Calu3 (cell line): ENCODE measurements around the gene TMCO6. TPM values are rescaled to one million over a fixed set of nuclear protein-coding genes. Genes with fewer than 3 reads are reported as not detected.
A peak's percentile ranks its signal among the peaks of the same experiment; 100 is the strongest.

Experiments
- BruUV-seq: library from RNA; stranded (reverse); fragments of 400-500 nt; replicated peaks from 2 replicates; lab custom pipeline; 2021; lab: Mats Ljungman, UMichigan
- CTCF ChIA-PET: fragments of 300-600 bp; sonication (Branson Sonifier 250); formaldehyde crosslinking; loops from one replicate; lab custom pipeline; 2022; ENCODE audit warnings: antibody characterized with exemption; lab: Charles Lee
- DNase-seq: peaks from one replicate; pipeline ENCODE4 v3.0.0; 2022
- H3K27ac Mint-ChIP-seq: one replicate; pipeline ENCODE4 v1.8.0; 2022; ENCODE audit warnings: mixed read lengths; ENCODE audit not compliant: unreplicated experiment
- H3K27me3 Mint-ChIP-seq: one replicate; pipeline ENCODE4 v1.8.0; 2022; ENCODE audit warnings: mixed read lengths; ENCODE audit not compliant: unreplicated experiment
- H3K36me3 Mint-ChIP-seq: one replicate; pipeline ENCODE4 v1.8.0; 2022; ENCODE audit warnings: mild to moderate bottlenecking, moderate library complexity, mixed read lengths; ENCODE audit not compliant: insufficient read depth, unreplicated experiment
- H3K4me1 Mint-ChIP-seq: one replicate; pipeline ENCODE4 v1.8.0; 2022; ENCODE audit warnings: mild to moderate bottlenecking, low read depth, mixed read lengths; ENCODE audit not compliant: unreplicated experiment
- H3K4me3 Mint-ChIP-seq: one replicate; pipeline ENCODE4 v1.8.0; 2022; ENCODE audit warnings: mild to moderate bottlenecking, low read depth, moderate library complexity, mixed read lengths; ENCODE audit not compliant: unreplicated experiment
- H3K9me3 Mint-ChIP-seq: one replicate; pipeline ENCODE4 v1.8.0; 2022; ENCODE audit warnings: low read depth, mixed read lengths; ENCODE audit not compliant: unreplicated experiment
- intact Hi-C: fragments of 100-400 bp; cut with micrococcal nuclease; formaldehyde crosslinking; loops from one replicate; pipeline ENCODE4 v1.10.0; 2022; ENCODE audit not compliant: unreplicated experiment
- total RNA-seq: library from RNA; stranded (reverse); gene quantifications from 2 replicates; pipeline ENCODE4 v1.2.3, GENCODE V29; 2022
- TF ChIP-seq, protein P1 (sequence below): fragments of 200-600 bp; IDR thresholded peaks from one replicate; pipeline ENCODE4 v1.8.0; 2022; ENCODE audit warnings: antibody characterized with exemption; ENCODE audit not compliant: unreplicated experiment

TMCO6 gene
- total RNA-seq, 1 experiment from 2014 or later = 30.9 TPM

DNA sequence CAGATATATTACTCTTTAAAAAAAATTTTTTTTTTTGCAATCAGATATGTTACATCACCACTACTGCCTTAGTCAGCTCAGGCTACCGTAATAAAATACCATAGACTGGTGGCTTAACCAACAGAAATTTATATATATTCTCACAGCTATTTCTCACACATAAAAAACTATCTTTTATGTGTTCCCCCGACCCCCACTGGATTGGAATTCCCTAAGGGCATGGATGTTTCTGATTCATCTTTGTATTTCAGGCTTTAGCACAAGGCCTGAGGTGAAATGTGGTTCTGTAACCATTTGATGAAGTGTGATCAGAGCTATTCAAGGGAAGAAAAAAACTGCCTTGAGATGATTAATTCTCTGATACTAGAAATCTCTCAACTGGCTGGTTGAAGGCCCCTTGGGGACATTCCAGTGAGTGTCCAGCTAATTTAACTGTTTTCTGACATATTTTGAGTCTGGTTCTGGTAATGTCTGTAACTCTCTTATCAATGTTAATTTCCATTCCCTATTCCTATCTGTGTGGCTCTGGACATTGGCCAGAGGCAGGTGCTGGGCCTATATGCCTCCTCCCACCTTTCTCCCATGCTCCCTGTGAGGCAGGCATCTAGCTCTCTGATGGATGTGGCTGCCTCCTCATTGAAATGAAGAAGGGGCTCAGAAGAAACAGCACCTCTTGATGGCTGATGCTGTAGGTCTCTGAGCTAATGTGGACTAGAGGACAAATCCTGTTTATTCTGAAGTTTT is 8.8 kb upstream of the TMCO6 start:
- Mint-ChIP-seq H3K27ac (no peak overlapping the region), H3K4me3 (peak overlapping the region; percentile 81), H3K27me3 (peaks cover 22% of the 10 kb centered on the region), H3K36me3 (peaks cover 18% of the 10 kb centered on the region), H3K4me1 (peaks cover 24% of the 10 kb centered on the region), H3K9me3 (peaks cover 10% of the 10 kb centered on the region)
- CTCF ChIA-PET = no interaction called here
- no TSS peak for BruUV-seq
- DNase-seq = no peak
- intact Hi-C loops = loop anchor here (10.0 kb wide), 1 partner anchor 226 kb away; the partner anchor contains the start of gene ANKHD1
- TF ChIP-seq, protein P1, sequence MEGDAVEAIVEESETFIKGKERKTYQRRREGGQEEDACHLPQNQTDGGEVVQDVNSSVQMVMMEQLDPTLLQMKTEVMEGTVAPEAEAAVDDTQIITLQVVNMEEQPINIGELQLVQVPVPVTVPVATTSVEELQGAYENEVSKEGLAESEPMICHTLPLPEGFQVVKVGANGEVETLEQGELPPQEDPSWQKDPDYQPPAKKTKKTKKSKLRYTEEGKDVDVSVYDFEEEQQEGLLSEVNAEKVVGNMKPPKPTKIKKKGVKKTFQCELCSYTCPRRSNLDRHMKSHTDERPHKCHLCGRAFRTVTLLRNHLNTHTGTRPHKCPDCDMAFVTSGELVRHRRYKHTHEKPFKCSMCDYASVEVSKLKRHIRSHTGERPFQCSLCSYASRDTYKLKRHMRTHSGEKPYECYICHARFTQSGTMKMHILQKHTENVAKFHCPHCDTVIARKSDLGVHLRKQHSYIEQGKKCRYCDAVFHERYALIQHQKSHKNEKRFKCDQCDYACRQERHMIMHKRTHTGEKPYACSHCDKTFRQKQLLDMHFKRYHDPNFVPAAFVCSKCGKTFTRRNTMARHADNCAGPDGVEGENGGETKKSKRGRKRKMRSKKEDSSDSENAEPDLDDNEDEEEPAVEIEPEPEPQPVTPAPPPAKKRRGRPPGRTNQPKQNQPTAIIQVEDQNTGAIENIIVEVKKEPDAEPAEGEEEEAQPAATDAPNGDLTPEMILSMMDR = no peak

DNA sequence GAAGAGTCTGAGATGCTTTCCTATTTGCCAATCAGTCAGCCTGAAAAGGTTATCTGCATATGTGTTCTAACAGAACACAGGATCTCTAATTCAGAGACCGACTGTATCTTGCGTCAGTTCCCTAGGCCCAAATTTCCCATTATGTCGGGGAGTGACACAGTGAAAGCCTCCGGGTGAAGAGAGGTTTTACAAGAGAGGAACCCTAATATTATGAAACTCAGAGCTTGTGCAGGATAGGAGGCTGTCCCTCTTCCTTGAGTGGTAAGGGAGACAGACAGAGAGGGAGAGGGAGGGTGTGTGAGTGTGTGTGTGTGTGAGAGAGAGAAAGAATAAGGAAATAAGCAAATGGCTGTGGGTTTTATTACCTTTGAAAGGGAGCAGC is 8.2 kb upstream of the TMCO6 start:
- no TSS peak for BruUV-seq
- TF ChIP-seq, protein P1 = no peak
- Mint-ChIP-seq H3K4me1 (peaks cover 24% of the 10 kb centered on the region), H3K9me3 (peaks cover 8% of the 10 kb centered on the region), H3K4me3 (peak overlapping the region; percentile 81), H3K36me3 (peaks cover 18% of the 10 kb centered on the region), H3K27ac (no peak overlapping the region), H3K27me3 (peaks cover 19% of the 10 kb centered on the region)
- CTCF ChIA-PET = no interaction called here
- DNase-seq = no peak
- intact Hi-C loops = loop anchor here (10.0 kb wide), 1 partner anchor 226 kb away; the partner anchor contains the start of gene ANKHD1

DNA sequence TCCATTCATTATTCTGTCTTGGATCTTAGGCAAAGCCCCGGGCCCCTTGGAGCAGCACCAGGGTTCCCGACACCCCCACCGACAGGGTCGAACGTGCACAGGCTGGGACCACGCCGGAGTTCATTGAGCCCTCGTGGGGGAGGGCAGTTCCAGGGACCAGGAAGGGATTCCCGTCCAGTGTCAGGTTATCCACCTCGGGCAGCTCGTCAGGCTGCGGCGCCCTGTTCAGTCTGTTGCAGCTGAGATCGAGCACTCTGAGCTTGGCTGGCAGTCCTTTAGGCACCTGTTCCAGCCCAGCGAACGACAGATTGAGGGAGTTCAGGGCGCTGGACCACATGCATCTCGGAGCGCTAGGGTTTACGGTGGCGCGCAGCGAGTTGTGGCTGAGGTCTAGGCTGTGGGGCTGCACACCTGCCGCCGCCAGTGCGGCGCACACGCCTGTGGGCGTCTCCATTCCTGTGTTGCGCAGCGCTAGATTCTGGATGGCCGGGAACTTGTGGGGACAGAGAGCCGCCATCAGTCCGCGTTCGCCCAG is 7.4 kb upstream of the TMCO6 start:
- CTCF ChIA-PET = interaction anchor here (1.2 to 2.0 kb wide), 3 partner anchors 15 to 84 kb away, joined by 7 to 8 read pairs (median 7); partner anchors contain the start of genes EIF4EBP3, IK and NDUFA2

DNA sequence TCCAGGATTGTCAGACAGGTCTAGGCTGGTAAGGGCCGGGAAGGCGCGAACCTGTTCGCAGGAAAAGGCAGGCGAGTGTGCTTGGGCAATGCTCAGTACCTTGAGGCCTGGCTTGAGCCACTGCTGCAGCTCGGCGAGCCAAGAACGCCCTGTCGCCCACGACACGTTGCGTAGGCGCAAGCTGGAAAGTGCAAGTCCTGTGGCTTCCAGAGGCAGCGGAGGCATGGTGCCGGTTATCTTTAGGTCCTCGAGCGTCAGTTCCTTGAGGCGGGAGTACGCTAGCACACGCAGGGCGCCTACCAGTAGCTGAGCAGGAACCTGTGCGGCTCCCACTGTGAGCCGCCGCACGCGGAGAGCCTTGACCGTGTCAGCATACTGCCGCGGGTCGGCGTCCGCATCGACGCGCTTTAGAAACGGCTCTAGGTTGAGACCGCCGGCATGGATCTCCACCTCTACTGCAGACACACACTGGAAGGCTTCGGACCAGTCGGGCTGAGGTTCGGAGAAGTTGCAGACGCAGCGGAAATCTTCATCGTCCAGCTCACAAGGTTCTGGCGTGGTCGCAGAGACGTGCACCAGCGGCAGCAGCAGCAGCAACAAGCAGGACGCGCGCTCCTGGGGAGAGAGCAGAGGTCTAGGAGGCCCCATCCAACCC is 6.8 kb upstream of the TMCO6 start:
- peaks cover 5% of the 10 kb centered on the region for H3K9me3 Mint-ChIP-seq

More for the DNA sequence above, 7.4 kb upstream of the TMCO6 start:
- intact Hi-C loops = loop anchor here (2.0 to 10.0 kb wide), 2 partner anchors 227 to 259 kb away; partner anchors contain the start of gene ANKHD1
- BruUV-seq = no TSS peak
- peak; percentile 51 for DNase-seq
- TF ChIP-seq, protein P1 = no peak
- Mint-ChIP-seq H3K9me3 (peaks cover 7% of the 10 kb centered on the region), H3K27me3 (peaks cover 14% of the 10 kb centered on the region), H3K4me3 (peak overlapping the region; percentile 81), H3K36me3 (peaks cover 18% of the 10 kb centered on the region), H3K4me1 (peaks cover 24% of the 10 kb centered on the region), H3K27ac (no peak overlapping the region)

More for the DNA sequence above, 6.8 kb upstream of the TMCO6 start:
- peak; percentile 58 for DNase-seq
- BruUV-seq = no TSS peak
- Mint-ChIP-seq H3K36me3 (peaks cover 18% of the 10 kb centered on the region), H3K27me3 (peaks cover 14% of the 10 kb centered on the region), H3K4me1 (peaks cover 24% of the 10 kb centered on the region), H3K4me3 (peak overlapping the region; percentile 81), H3K27ac (peak overlapping the region; percentile 39)
- intact Hi-C loops = loop anchor here (2.0 to 10.0 kb wide), 2 partner anchors 228 to 260 kb away; partner anchors contain the start of gene ANKHD1
- CTCF ChIA-PET = interaction anchor here (1.0 to 2.0 kb wide), 5 partner anchors 15 to 85 kb away, joined by 3 to 8 read pairs (median 7); partner anchors contain the start of genes EIF4EBP3, IK, NDUFA2 and SRA1
- TF ChIP-seq, protein P1 = no peak
